HG03175 (cell line): ENCODE measurements around the gene OSM.

Experiments used
- ATAC-seq: cut with Tn5 transposase; IDR thresholded peaks from one replicate; pipeline ENCODE4 v1.9.1; 2021; ENCODE audit warnings: mild to moderate bottlenecking, moderate library complexity; ENCODE audit not compliant: unreplicated experiment

The OSM gene

GRCh38 chr22:30285846-30286200 is 19.2 kb upstream of the OSM start:
- ATAC-seq: no peak

GRCh38 chr22:30285176-30285845 is 18.7 kb upstream of the OSM start:
- no peak for ATAC-seq

- ATAC-seq: no peak
These were observed 18.0 kb upstream of the OSM start for GRCh38 chr22:30284666-30285065.

- no peak for ATAC-seq
These were observed 17.5 kb upstream of the OSM start for GRCh38 chr22:30284172-30284571.

GRCh38 chr22:30283342-30283741 is 16.7 kb upstream of the OSM start:
- ATAC-seq: no peak

GRCh38 chr22:30282616-30283046 is 16.0 kb upstream of the OSM start:
- no peak for ATAC-seq

GRCh38 chr22:30280505-30280904 is 13.9 kb upstream of the OSM start:
- ATAC-seq: no peak

GRCh38 chr22:30279932-30280331 is 13.3 kb upstream of the OSM start:
- no peak for ATAC-seq

- ATAC-seq: no peak
These were observed 12.6 kb upstream of the OSM start for GRCh38 chr22:30279046-30279788.

- no peak for ATAC-seq
These were observed 11.1 kb upstream of the OSM start for GRCh38 chr22:30277547-30278344.

GRCh38 chr22:30276039-30276438 is 9.4 kb upstream of the OSM start:
- no peak for ATAC-seq

GRCh38 chr22:30275625-30276024 is 9.0 kb upstream of the OSM start:
- ATAC-seq: no peak

- no peak for ATAC-seq
These were observed 7.8 kb upstream of the OSM start for GRCh38 chr22:30274437-30274812.

- no peak for ATAC-seq
These were observed 7.2 kb upstream of the OSM start for GRCh38 chr22:30273711-30274436.

GRCh38 chr22:30272781-30273601 is 6.3 kb upstream of the OSM start:
- no peak for ATAC-seq

GRCh38 chr22:30270832-30271231 is 4.2 kb upstream of the OSM start:
- ATAC-seq: no peak

- no peak for ATAC-seq
These were observed 1.7 kb upstream of the OSM start for GRCh38 chr22:30268331-30268730.

- no peak for ATAC-seq
These were observed 991 bp upstream of the OSM start for GRCh38 chr22:30267382-30268302.

GRCh38 chr22:30265823-30266444 is 717 bp downstream of the OSM start:
- peak; percentile 70 for ATAC-seq
